Uterus (tissue), 4 donors: ENCODE data around the gene FHIT. TPM values are rescaled to one million over a fixed set of nuclear protein-coding genes. Genes with fewer than 3 reads are reported as not detected.

Source experiments
- DNase-seq, 2 donors: peaks; one replicate each; pipeline ENCODE4 v3.0.0-alpha.2; 2019 to 2020
- H3K27ac ChIP-seq, 2 donors: fragments of 200-600 bp; sonication (generic); 1 replicate in 1 of 2; 2 replicates in 1 of 2; pipeline ENCODE4 v1.5.1; 2016 to 2018
- H3K27me3 ChIP-seq, 2 donors: fragments of 200-600 bp; sonication (generic); one replicate each; pipeline ENCODE4 v1.5.1; 2018 to 2019; ENCODE audit warnings: control low read depth in 1 of 2
- H3K36me3 ChIP-seq, 2 donors: fragments of 200-600 bp; sonication (generic); one replicate each; pipeline ENCODE4 v1.5.1; 2019; ENCODE audit warnings: control low read depth in 1 of 2
- H3K4me1 ChIP-seq, 2 donors: fragments of 200-600 bp; sonication (generic); one replicate each; pipeline ENCODE4 v1.5.1; 2018 to 2019; ENCODE audit warnings: control low read depth in 1 of 2
- H3K4me3 ChIP-seq, 2 donors: fragments of 200-600 bp; sonication (generic); 1 replicate in 1 of 2; 2 replicates in 1 of 2; pipeline ENCODE4 v1.5.1; 2018 to 2019; ENCODE audit warnings: mild to moderate bottlenecking in 1 of 2
- H3K9me3 ChIP-seq, 2 donors: fragments of 200-600 bp; sonication (generic); one replicate each; pipeline ENCODE4 v1.5.1; 2019; ENCODE audit warnings: control low read depth in 1 of 2
- POLR2A ChIP-seq, 2 donors: fragments of 450-650 bp; IDR thresholded peaks; one replicate each; pipeline ENCODE4 v1.6.1; 2016; ENCODE audit warnings: antibody characterized with exemption in 2 of 2, mild to moderate bottlenecking in 1 of 2, moderate library complexity in 1 of 2
- intact Hi-C: fragments of 100-400 bp; cut with DNase I; formaldehyde crosslinking; loops from one replicate; pipeline ENCODE4 v1.15.1; 2023; ENCODE audit warnings: low total_unique reads
- total RNA-seq, 4 donors: library from RNA; depleted of rRNA in 3 of 4; stranded (reverse); fragments of >200 nt in 3 of 4; gene quantifications; one replicate each; pipeline versions ENCODE4 v1.1.0 to v1.2.4, GENCODE V29; 2014 to 2023
- TF ChIP-seq, protein P1 (sequence below), 4 experiments: fragments of 200-600 bp in 2 of 4; fragments of 450-650 bp in 2 of 4; sonication (generic) in 2 of 4; IDR thresholded peaks; one replicate each; pipeline ENCODE4 v1.5.1; 2016 to 2019; ENCODE audit warnings: antibody characterized with exemption in 4 of 4, mild to moderate bottlenecking in 2 of 4, moderate library complexity in 1 of 4
- donor health status: DM: yes; HTN: yes; CAD: no.

FHIT gene
- total RNA-seq, 4 donors from 2014 or later: 1.3 to 15.2 (median 7.3) TPM

- intact Hi-C loops: no loop called here
- no peak for TF ChIP-seq POLR2A (IDR thresholded peaks at IDR 0.05)
- TF ChIP-seq, protein P1, sequence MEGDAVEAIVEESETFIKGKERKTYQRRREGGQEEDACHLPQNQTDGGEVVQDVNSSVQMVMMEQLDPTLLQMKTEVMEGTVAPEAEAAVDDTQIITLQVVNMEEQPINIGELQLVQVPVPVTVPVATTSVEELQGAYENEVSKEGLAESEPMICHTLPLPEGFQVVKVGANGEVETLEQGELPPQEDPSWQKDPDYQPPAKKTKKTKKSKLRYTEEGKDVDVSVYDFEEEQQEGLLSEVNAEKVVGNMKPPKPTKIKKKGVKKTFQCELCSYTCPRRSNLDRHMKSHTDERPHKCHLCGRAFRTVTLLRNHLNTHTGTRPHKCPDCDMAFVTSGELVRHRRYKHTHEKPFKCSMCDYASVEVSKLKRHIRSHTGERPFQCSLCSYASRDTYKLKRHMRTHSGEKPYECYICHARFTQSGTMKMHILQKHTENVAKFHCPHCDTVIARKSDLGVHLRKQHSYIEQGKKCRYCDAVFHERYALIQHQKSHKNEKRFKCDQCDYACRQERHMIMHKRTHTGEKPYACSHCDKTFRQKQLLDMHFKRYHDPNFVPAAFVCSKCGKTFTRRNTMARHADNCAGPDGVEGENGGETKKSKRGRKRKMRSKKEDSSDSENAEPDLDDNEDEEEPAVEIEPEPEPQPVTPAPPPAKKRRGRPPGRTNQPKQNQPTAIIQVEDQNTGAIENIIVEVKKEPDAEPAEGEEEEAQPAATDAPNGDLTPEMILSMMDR (IDR thresholded peaks at IDR 0.05): no peak
- H3K4me3 ChIP-seq: no peak overlapping the region
- no peaks in the 10 kb centered on the region for H3K36me3 ChIP-seq
- no peaks in the 10 kb centered on the region for H3K4me1 ChIP-seq
- H3K27ac ChIP-seq: no peak overlapping the region
- DNase-seq: no peak
- H3K9me3 ChIP-seq: no peaks in the 10 kb centered on the region
- no peaks in the 10 kb centered on the region for H3K27me3 ChIP-seq
Observed at GRCh38 chr3:60434950-60435349, 816.3 kb downstream of the FHIT start.

- TF ChIP-seq, protein P1 (IDR thresholded peaks at IDR 0.05): no peak
- no peak for TF ChIP-seq POLR2A (IDR thresholded peaks at IDR 0.05)
- no peak for DNase-seq
- Histone ChIP-seq H3K27me3 (no peaks in the 10 kb centered on the region), H3K9me3 (no peaks in the 10 kb centered on the region), H3K4me1 (no peaks in the 10 kb centered on the region), H3K4me3 (no peak overlapping the region), H3K27ac (no peak overlapping the region), H3K36me3 (no peaks in the 10 kb centered on the region)
- intact Hi-C loops: no loop called here
Observed at GRCh38 chr3:60434323-60434722, 816.9 kb downstream of the FHIT start.

DNA sequence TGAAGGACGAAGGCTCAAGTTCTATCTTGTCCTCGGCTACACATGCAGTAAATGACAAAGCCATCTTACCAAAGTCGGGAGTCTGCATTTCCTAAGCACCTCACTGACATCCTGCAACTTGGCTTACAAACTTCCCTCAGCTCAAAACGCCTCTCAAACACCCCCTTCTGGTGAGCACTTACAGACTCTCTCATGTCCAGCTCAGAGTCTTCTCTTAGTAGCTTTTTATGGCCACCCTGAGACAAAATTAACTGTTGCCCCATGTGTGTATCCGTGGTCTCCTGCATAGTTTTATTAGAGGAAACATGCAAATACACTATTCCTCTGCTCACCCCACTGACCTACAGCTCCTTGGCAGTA is 819.7 kb downstream of the FHIT start:
- Histone ChIP-seq H3K4me3 (no peak overlapping the region), H3K27ac (no peak overlapping the region), H3K9me3 (no peaks in the 10 kb centered on the region), H3K27me3 (no peaks in the 10 kb centered on the region), H3K4me1 (no peaks in the 10 kb centered on the region), H3K36me3 (no peaks in the 10 kb centered on the region)
- TF ChIP-seq, protein P1 (IDR thresholded peaks at IDR 0.05): no peak
- no peak for TF ChIP-seq POLR2A (IDR thresholded peaks at IDR 0.05)
- intact Hi-C loops: no loop called here
- no peak for DNase-seq

- H3K9me3 ChIP-seq: no peaks in the 10 kb centered on the region
- DNase-seq: no peak
- no peaks in the 10 kb centered on the region for H3K4me1 ChIP-seq
- TF ChIP-seq, protein P1 (IDR thresholded peaks at IDR 0.05): no peak
- no peak for TF ChIP-seq POLR2A (IDR thresholded peaks at IDR 0.05)
- intact Hi-C loops: no loop called here
- no peaks in the 10 kb centered on the region for H3K27me3 ChIP-seq
- H3K27ac ChIP-seq: no peak overlapping the region
- H3K4me3 ChIP-seq: no peak overlapping the region
- no peaks in the 10 kb centered on the region for H3K36me3 ChIP-seq
Observed at GRCh38 chr3:60430205-60430604, 821.0 kb downstream of the FHIT start.

DNA sequence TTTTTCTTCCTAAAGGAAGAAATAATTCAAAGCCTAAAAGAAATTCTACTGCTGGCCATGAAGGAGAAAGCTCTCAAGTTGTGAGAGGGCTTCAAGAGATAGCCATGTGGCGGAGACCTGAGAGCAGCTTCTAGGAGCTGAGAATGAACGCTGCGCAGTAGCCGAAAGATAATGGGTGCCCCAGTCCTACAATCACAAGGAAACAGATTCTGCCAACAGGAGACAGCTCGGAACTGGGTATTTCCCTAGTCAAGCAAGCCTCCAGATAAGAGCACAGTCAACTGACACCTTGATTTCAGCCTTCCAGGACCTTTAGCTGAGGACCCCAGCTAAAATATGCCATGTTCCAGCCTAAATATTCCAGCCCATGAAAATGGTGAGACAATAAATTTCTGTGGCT is 824.1 kb downstream of the FHIT start:
- TF ChIP-seq POLR2A (IDR thresholded peaks at IDR 0.05): no peak
- intact Hi-C loops: no loop called here
- Histone ChIP-seq H3K27me3 (no peaks in the 10 kb centered on the region), H3K4me1 (no peaks in the 10 kb centered on the region), H3K4me3 (no peak overlapping the region), H3K27ac (no peak overlapping the region), H3K36me3 (no peaks in the 10 kb centered on the region), H3K9me3 (no peaks in the 10 kb centered on the region)
- DNase-seq: no peak

GRCh38 chr3:60424942-60425341 is 826.3 kb downstream of the FHIT start:
- Histone ChIP-seq H3K9me3 (no peaks in the 10 kb centered on the region), H3K4me3 (no peak overlapping the region), H3K4me1 (no peaks in the 10 kb centered on the region), H3K27me3 (no peaks in the 10 kb centered on the region), H3K36me3 (no peaks in the 10 kb centered on the region), H3K27ac (no peak overlapping the region)
- DNase-seq: no peak
- intact Hi-C loops: no loop called here
- no peak for TF ChIP-seq POLR2A (IDR thresholded peaks at IDR 0.05)
- TF ChIP-seq, protein P1 (IDR thresholded peaks at IDR 0.05): no peak
